ENCODE results near the gene BCAS3.

Gene BCAS3

DNA sequence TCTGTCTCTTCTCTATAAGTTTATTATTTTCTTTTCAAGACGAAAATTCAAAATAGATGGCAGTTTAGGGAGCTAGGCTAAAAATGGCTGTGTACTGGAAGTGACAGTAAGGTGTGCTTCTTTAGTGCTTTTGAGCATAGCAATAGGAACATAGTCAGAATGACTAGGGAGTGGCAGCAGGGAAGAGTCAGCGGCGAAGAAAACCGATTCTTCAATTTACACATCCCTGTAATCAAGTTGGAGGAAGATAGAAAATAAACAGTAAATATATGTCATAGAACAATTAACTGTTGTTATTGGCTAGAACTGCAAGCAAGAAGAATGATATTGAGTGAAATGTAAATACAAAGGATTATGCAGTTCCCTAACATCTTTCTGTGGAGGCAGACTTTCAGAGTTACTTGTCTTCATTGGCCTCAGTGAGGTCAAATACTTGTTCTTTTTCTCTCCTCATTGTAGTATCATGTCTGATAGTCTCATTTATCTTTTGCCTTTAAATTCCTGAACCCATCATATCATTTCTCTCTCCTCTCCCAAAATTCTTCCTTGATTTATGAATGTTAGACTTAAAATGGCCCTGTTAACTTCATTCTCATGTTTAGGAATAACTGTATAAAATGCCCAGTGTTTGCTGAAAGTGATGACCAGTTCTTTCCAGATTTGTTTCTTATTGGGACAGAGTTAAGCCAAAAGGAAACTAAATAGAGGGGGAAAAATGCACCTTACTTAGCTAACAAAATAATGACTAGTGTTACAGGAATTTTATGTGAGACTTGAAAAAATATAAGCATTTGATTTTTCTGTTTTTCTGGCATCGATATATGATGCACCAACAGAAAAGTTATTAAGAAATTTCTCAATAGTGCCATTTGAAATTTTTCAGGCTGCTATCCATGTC, 211.4 kb downstream of the BCAS3 start:
- no peak for TF ChIP-seq Cebpa-rat (IDR thresholded peaks at IDR 0.05)
- Histone ChIP-seq H3K4me2 (no peak overlapping the region), H3K4me1 (no peaks in the 10 kb centered on the region), H3K9ac (no peak overlapping the region), H3K36me3 (no peaks in the 10 kb centered on the region), H3K27ac (no peak overlapping the region), H4K20me1 (no peaks in the 10 kb centered on the region), H3K9me3 (no peaks in the 10 kb centered on the region), H3K4me3 (no peak overlapping the region), H3K27me3 (no peaks in the 10 kb centered on the region)

DNA sequence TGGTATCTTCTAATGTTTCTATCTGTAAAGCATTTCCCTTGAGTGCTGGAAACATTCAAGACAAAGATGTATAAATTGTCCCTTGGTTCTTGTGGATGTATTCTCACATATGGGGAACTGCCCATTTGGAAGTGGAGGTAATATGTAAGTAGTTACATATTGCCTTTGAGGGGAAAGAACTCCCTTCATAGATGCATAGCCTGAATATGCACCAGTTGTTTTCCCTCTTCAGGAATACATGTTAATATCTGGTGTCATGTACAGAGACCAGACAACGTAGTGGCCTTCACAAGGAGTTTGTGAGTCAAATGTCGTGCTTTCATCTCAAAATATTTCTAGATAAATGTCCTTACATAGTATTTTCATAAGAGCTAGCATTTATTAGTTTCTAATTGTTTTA, 213.5 kb downstream of the BCAS3 start:
- no peaks in the 10 kb centered on the region for H3K9me3 ChIP-seq
- no peak for TF ChIP-seq Cebpa-rat (IDR thresholded peaks at IDR 0.05)
- H3K27ac ChIP-seq, result no peak overlapping the region
- no peak overlapping the region for H3K4me3 ChIP-seq
- H3K4me1 ChIP-seq, result no peaks in the 10 kb centered on the region
- no peaks in the 10 kb centered on the region for H3K36me3 ChIP-seq
- H3K9ac ChIP-seq, result no peak overlapping the region
- H4K20me1 ChIP-seq, result no peaks in the 10 kb centered on the region
- no peaks in the 10 kb centered on the region for H3K27me3 ChIP-seq
- no peak overlapping the region for H3K4me2 ChIP-seq

DNA sequence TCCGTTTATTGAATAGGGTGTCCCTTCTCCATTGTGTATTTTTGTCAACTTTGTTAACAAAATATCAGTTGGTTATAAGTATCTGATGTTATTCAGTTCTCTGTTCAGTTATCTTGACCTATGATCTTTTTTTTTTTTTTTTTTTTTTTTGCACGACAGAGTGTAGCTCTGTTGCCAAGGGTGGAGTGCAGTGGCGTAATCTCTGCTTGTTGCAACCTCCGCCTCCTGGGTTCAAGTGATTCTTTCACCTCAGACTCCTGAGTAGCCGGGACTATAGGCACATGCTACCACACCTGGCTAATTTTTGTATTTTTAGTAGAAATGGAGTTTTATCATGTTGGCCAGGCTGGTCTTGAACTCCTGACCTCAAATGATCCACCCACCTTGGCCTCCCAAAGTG, 215.8 kb downstream of the BCAS3 start:
- no peak overlapping the region for H3K4me3 ChIP-seq
- H3K27ac ChIP-seq, result no peak overlapping the region
- H3K9me3 ChIP-seq, result peaks cover 8% of the 10 kb centered on the region; the same call in 1 of the 2 replicates
- H4K20me1 ChIP-seq, result no peaks in the 10 kb centered on the region
- H3K4me1 ChIP-seq, result no peaks in the 10 kb centered on the region
- no peak overlapping the region for H3K4me2 ChIP-seq
- no peaks in the 10 kb centered on the region for H3K36me3 ChIP-seq
- H3K9ac ChIP-seq, result no peak overlapping the region
- no peaks in the 10 kb centered on the region for H3K27me3 ChIP-seq
- no peak for TF ChIP-seq Cebpa-rat (IDR thresholded peaks at IDR 0.05)

DNA sequence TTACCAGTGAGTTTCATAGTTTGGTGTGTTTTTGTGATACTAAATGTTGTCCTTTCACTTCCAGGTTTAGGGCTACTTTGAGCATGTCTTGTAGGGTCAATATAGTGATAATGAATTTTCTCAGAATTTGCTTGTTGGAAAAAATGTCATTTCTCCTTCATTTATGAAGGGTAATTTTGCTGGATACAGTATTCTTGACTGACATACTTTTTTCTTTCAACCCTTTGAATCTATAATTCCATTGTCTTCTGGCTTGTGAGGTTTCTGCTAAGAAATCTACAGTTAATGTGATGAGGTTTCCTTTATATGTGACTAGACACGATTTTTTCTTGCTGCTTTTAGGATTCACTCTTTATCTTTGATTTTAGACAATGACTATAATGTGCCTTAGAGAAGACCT, 219.3 kb downstream of the BCAS3 start:
- Histone ChIP-seq H3K27me3 (no peaks in the 10 kb centered on the region), H3K4me1 (no peaks in the 10 kb centered on the region), H3K36me3 (no peaks in the 10 kb centered on the region), H3K9me3 (peaks cover 8% of the 10 kb centered on the region; the same call in 1 of the 2 replicates), H3K9ac (no peak overlapping the region), H3K4me2 (no peak overlapping the region), H4K20me1 (no peaks in the 10 kb centered on the region), H3K4me3 (no peak overlapping the region), H3K27ac (no peak overlapping the region)
- TF ChIP-seq Cebpa-rat (IDR thresholded peaks at IDR 0.05), result no peak

DNA sequence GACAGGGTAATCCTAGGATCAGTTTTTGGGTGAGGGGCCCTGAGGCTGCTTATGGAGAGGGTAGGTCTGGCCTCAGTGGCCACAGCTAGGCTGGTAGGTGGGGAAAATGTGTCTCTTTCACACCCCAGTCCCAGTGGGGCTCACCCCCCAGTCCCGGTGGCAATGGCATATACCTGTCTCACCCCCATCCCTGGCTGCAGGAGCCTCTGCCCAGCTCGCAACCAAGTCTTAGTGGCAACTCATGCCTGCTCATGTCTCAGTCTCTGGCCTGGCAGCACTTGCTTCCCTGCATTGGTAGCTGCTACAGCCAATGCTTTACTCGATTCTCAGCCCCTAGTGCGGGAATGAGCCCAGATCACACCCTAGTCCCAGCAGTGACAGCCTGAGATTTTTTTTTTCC, 221.5 kb downstream of the BCAS3 start:
- Histone ChIP-seq H3K9me3 (peaks cover 8% of the 10 kb centered on the region; the same call in 1 of the 2 replicates), H3K36me3 (no peaks in the 10 kb centered on the region), H3K27me3 (no peaks in the 10 kb centered on the region)

DNA sequence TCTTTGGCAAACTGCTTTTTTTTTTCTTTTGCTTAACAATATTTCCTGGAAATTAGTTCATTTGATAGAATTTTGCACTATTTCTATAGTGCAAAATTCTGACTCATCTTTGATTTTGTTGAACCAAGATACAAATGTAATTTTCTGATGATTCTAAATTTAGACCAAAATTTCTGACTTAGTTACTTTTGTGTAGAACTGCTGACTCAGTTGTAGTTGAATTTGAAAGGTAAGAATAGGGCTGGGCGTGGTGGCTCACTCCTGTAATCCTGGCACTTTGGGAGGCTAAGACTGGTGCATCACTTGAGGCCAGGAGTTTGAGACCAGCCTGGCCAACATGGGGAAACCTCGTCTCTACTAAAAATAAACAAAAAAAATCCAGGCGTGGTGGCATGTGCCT, 223.0 kb downstream of the BCAS3 start:
- no peak overlapping the region for H3K9ac ChIP-seq
- peaks cover 8% of the 10 kb centered on the region; the same call in 1 of the 2 replicates for H3K9me3 ChIP-seq
- H3K4me1 ChIP-seq, result no peaks in the 10 kb centered on the region
- H3K4me3 ChIP-seq, result no peak overlapping the region
- no peaks in the 10 kb centered on the region for H3K36me3 ChIP-seq
- no peaks in the 10 kb centered on the region for H3K27me3 ChIP-seq
- no peaks in the 10 kb centered on the region for H4K20me1 ChIP-seq
- no peak overlapping the region for H3K4me2 ChIP-seq
- H3K27ac ChIP-seq, result no peak overlapping the region
- TF ChIP-seq Cebpa-rat (IDR thresholded peaks at IDR 0.05), result no peak

More for the DNA sequence above, 221.5 kb downstream of the BCAS3 start:
- no peak overlapping the region for H3K27ac ChIP-seq
- no peak for TF ChIP-seq Cebpa-rat (IDR thresholded peaks at IDR 0.05)
- H3K4me3 ChIP-seq, result no peak overlapping the region
- no peak overlapping the region for H3K9ac ChIP-seq
- H3K4me1 ChIP-seq, result no peaks in the 10 kb centered on the region
- no peaks in the 10 kb centered on the region for H4K20me1 ChIP-seq
- H3K4me2 ChIP-seq, result no peak overlapping the region

DNA sequence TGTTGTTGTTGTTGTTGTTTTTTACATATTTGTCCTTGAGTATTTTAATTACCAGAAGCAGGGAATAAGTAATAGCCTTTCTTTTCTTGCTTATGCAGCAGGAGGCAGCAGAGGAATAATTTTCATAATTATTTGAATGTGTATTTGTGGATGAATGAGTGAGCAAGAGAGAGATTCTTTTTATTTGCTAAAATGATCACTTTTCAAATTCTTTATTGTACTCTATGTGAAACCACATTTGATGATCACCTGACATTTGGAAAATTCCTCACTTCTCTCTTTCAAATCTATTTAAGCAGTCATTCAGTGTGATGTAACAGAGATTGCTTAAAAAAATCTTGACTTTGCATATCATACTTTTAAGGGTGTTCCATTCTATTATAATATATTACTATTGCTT, 223.6 kb downstream of the BCAS3 start:
- Histone ChIP-seq H3K4me3 (no peak overlapping the region), H4K20me1 (no peaks in the 10 kb centered on the region), H3K4me2 (no peak overlapping the region), H3K36me3 (no peaks in the 10 kb centered on the region), H3K27me3 (no peaks in the 10 kb centered on the region), H3K9ac (no peak overlapping the region), H3K9me3 (peaks cover 8% of the 10 kb centered on the region; the same call in 1 of the 2 replicates), H3K27ac (no peak overlapping the region), H3K4me1 (no peaks in the 10 kb centered on the region)
- TF ChIP-seq Cebpa-rat (IDR thresholded peaks at IDR 0.05), result no peak

DNA sequence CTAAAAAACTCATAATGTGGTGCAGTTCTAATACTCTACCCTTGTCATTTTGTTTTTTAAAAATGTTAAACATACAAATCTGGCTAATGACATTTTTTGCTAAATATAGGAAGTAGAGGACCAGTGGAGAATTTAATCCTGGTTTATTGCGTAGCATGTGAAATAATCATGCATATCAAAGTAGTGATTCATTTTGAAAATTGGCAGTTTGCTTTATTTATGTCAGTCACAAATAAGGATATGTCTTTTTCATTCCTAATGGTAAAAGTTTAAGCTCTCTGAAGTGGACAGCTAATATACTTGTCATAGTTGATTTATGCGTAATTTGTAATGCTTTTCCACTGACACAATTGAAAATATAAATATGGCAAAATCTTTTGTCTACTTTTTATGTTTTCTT, 224.2 kb downstream of the BCAS3 start:
- Histone ChIP-seq H3K27ac (no peak overlapping the region), H3K4me3 (no peak overlapping the region), H3K9me3 (peaks cover 8% of the 10 kb centered on the region; the same call in 1 of the 2 replicates), H4K20me1 (no peaks in the 10 kb centered on the region), H3K36me3 (no peaks in the 10 kb centered on the region), H3K4me1 (no peaks in the 10 kb centered on the region), H3K9ac (no peak overlapping the region), H3K4me2 (no peak overlapping the region), H3K27me3 (no peaks in the 10 kb centered on the region)
- TF ChIP-seq Cebpa-rat (IDR thresholded peaks at IDR 0.05), result no peak

DNA sequence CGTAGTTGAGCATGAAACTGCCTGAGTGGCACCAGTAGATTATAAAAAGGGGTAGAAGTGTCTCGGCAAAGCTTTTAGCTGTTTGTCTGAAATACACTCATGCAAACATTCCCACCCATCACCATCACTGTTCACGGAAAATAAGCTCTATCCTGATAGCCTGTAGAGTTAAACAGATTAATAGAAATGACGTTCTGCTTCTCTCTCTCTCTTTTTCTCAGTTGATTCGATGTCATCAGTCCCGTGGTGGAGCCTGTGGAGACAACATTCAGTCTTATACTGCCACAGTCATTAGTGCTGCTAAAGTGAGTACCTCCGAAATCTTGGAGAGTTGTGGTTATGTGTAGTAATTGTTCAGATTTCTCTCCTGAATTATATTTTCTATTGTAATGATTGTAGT, 224.7 kb downstream of the BCAS3 start:
- no peaks in the 10 kb centered on the region for H3K27me3 ChIP-seq
- H4K20me1 ChIP-seq, result no peaks in the 10 kb centered on the region
- H3K9me3 ChIP-seq, result 0 out of 2 replicates have a peak, but pooled peaks cover 4% of the 10 kb centered on the region
- H3K4me1 ChIP-seq, result no peaks in the 10 kb centered on the region
- no peaks in the 10 kb centered on the region for H3K36me3 ChIP-seq
- H3K4me3 ChIP-seq, result no peak overlapping the region
- H3K4me2 ChIP-seq, result no peak overlapping the region
- H3K9ac ChIP-seq, result no peak overlapping the region
- no peak for TF ChIP-seq Cebpa-rat (IDR thresholded peaks at IDR 0.05)
- no peak overlapping the region for H3K27ac ChIP-seq

DNA sequence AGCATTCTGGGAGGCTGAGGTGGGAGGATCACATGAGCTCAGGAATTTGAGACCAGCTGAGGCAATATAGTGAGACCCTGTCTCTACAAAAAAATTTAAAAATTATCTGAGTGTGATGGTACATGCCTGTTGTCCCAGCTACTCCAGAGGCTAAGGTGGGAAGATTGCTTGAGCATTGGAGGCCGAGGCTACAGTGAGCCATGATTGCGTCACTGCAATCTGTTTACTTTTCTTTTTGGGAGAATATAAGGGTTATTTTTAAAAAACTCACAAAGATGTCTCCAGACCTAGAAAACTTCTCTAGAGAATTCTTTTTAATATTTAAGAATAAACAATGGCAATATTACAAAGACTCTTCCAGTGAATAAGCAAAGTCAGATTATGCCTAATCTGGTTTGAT, 226.9 kb downstream of the BCAS3 start:
- Histone ChIP-seq H3K9ac (no peak overlapping the region), H3K9me3 (no peaks in the 10 kb centered on the region), H3K27ac (no peak overlapping the region), H4K20me1 (no peaks in the 10 kb centered on the region), H3K36me3 (no peaks in the 10 kb centered on the region), H3K4me1 (no peaks in the 10 kb centered on the region), H3K4me3 (no peak overlapping the region), H3K27me3 (no peaks in the 10 kb centered on the region), H3K4me2 (no peak overlapping the region)
- TF ChIP-seq Cebpa-rat (IDR thresholded peaks at IDR 0.05), result no peak

All from BLaER1 (cell line).